Thyroid gland (tissue), 4 donors: Measurements from ENCODE around the gene GLRA2. TPM values are rescaled to one million over a fixed set of nuclear protein-coding genes. Genes with fewer than 3 reads are reported as not detected.

Source experiments
- DNase-seq, 2 donors: peaks; one replicate each; pipeline ENCODE4 v3.0.0-alpha.2; 2019
- H3K27ac ChIP-seq, 3 donors: fragments of 200-600 bp; sonication (generic); 1 replicate in 2 of 3; 2 replicates in 1 of 3; pipeline ENCODE4 v1.5.1; 2016 to 2019; ENCODE audit warnings: mild to moderate bottlenecking in 1 of 3, moderate library complexity in 1 of 3
- H3K27me3 ChIP-seq: fragments of 200-600 bp; sonication (generic); one replicate; pipeline ENCODE4 v1.5.1; 2019
- H3K36me3 ChIP-seq, 2 donors: fragments of 200-600 bp; sonication (generic); one replicate each; pipeline ENCODE4 v1.5.1; 2016 to 2019
- H3K4me1 ChIP-seq, 2 donors: fragments of 200-600 bp; sonication (generic); one replicate each; pipeline ENCODE4 v1.5.1; 2017 to 2019
- H3K4me3 ChIP-seq, 3 donors: fragments of 200-600 bp; sonication (generic); replicated peaks in 1 of 3; 1 replicate in 2 of 3; 2 replicates in 1 of 3; pipeline ENCODE4 v1.5.1; 2016; ENCODE audit warnings: mild to moderate bottlenecking in 1 of 3
- H3K9me3 ChIP-seq: fragments of 200-600 bp; sonication (generic); one replicate; pipeline ENCODE4 v1.5.1; 2017
- CTCF ChIP-seq, 6 experiments: fragments of 200-600 bp in 3 of 6; fragments of 450-650 bp in 3 of 6; sonication (generic) in 3 of 6; IDR thresholded peaks; one replicate each; pipeline ENCODE4 v1.5.1; 2016 to 2019; ENCODE audit warnings: antibody characterized with exemption in 6 of 6, mild to moderate bottlenecking in 2 of 6, inconsistent platforms in 1 of 6, moderate library complexity in 1 of 6
- POLR2A ChIP-seq, 2 donors: fragments of 450-650 bp; IDR thresholded peaks; one replicate each; pipeline ENCODE4 v1.6.1; 2017; ENCODE audit warnings: antibody characterized with exemption in 2 of 2, mild to moderate bottlenecking in 2 of 2, moderate library complexity in 1 of 2
- WGBS, 2 donors: methylation state at CpG; one replicate each; pipeline ENCODE4 v1.1.5; 2017; 5-methylcytosine and 5-hydroxymethylcytosine counted together
- intact Hi-C: fragments of 100-400 bp; cut with DNase I; formaldehyde crosslinking; loops from one replicate; pipeline ENCODE4 v1.15.1; 2023
- total RNA-seq, 4 donors: library from RNA; depleted of rRNA; stranded (reverse); fragments of >200 nt; gene quantifications; one replicate each; pipeline ENCODE4 v1.2.3, GENCODE V29; 2016

Gene GLRA2
- total RNA-seq = not detected

- Histone ChIP-seq H3K27ac (no peak within 1 kb of the TSS), H3K9me3 (no peaks in the 10 kb centered on the region), H3K36me3 (no peaks in the 10 kb centered on the region), H3K27me3 (no peaks in the 10 kb centered on the region), H3K4me3 (no peak within 1 kb of the TSS), H3K4me1 (no peaks in the 10 kb centered on the region)
- TF ChIP-seq CTCF (IDR thresholded peaks at IDR 0.05) (no peak), POLR2A (IDR thresholded peaks at IDR 0.05) (no peak)
- peak; percentile 5 to 6 for DNase-seq
- WGBS, 2 donors = 7% methylated on average over 16 to 17 of the region's 17 CpGs
- intact Hi-C loops = no loop called here
Observed at GRCh38 chrX:14529290-14529989, at the start of gene GLRA2. Gene GLRA2 (plus strand): TSS chrX:14529536. CDS start chrX:14530058, 522 bp downstream.

- H3K36me3 ChIP-seq = no peaks in the 10 kb centered on the region
- intact Hi-C loops = no loop called here
- no peak for TF ChIP-seq POLR2A (IDR thresholded peaks at IDR 0.05)
- H3K27ac ChIP-seq = no peak overlapping the region
- H3K27me3 ChIP-seq = no peaks in the 10 kb centered on the region
- WGBS, 2 donors = 36 to 47% methylated on average over 8 of the region's 8 CpGs
- peak; percentile 71 to 73 for DNase-seq
- no peaks in the 10 kb centered on the region for H3K9me3 ChIP-seq
- no peaks in the 10 kb centered on the region for H3K4me1 ChIP-seq
- H3K4me3 ChIP-seq = no peak overlapping the region
Observed at GRCh38 chrX:14489437-14489836, 39.9 kb upstream of the GLRA2 start.

GRCh38 chrX:14491689-14492088 lies 37.6 kb upstream of the GLRA2 start:
- DNase-seq = peak in 1 of 2 donors; percentile 2
- Histone ChIP-seq H3K27ac (no peak overlapping the region), H3K4me1 (no peaks in the 10 kb centered on the region), H3K4me3 (no peak overlapping the region), H3K27me3 (no peaks in the 10 kb centered on the region), H3K36me3 (no peaks in the 10 kb centered on the region), H3K9me3 (no peaks in the 10 kb centered on the region)
- WGBS, 2 donors = 23 to 49% methylated on average over 3 of the region's 3 CpGs
- intact Hi-C loops = no loop called here
- TF ChIP-seq POLR2A (IDR thresholded peaks at IDR 0.05) (no peak), CTCF (IDR thresholded peaks at IDR 0.05) (no peak)

- intact Hi-C loops = no loop called here
- Histone ChIP-seq H3K4me3 (no peak overlapping the region), H3K36me3 (no peaks in the 10 kb centered on the region), H3K9me3 (no peaks in the 10 kb centered on the region), H3K27me3 (no peaks in the 10 kb centered on the region), H3K4me1 (no peaks in the 10 kb centered on the region), H3K27ac (no peak overlapping the region)
- no peak for DNase-seq
- WGBS, 2 donors = 57 to 84% methylated on average over 3 of the region's 3 CpGs
- TF ChIP-seq CTCF (IDR thresholded peaks at IDR 0.05) = no peak
- TF ChIP-seq POLR2A (IDR thresholded peaks at IDR 0.05) = no peak
Observed at GRCh38 chrX:14496674-14497073, 32.7 kb upstream of the GLRA2 start.

GRCh38 chrX:14497184-14497666 lies 32.1 kb upstream of the GLRA2 start:
- TF ChIP-seq POLR2A (IDR thresholded peaks at IDR 0.05) (no peak), CTCF (IDR thresholded peaks at IDR 0.05) (no peak)
- intact Hi-C loops = no loop called here
- no peaks in the 10 kb centered on the region for H3K9me3 ChIP-seq
- no peak for DNase-seq
- no peaks in the 10 kb centered on the region for H3K36me3 ChIP-seq
- no peak overlapping the region for H3K27ac ChIP-seq
- no peaks in the 10 kb centered on the region for H3K4me1 ChIP-seq
- no peak overlapping the region for H3K4me3 ChIP-seq
- no peaks in the 10 kb centered on the region for H3K27me3 ChIP-seq
- 35 to 39% methylated on average over 4 of the region's 4 CpGs for WGBS, 2 donors
